H1 (cell line): ENCODE results near the gene KIAA1614. TPM values are rescaled to one million over a fixed set of nuclear protein-coding genes. Genes with fewer than 3 reads are reported as not detected.

ENCODE experiments used
- CTBP2 ChIP-seq: IDR thresholded peaks from 2 replicates; pipeline ENCODE4 v1.7.0; 2011; ENCODE audit warnings: borderline replicate concordance, mild to moderate bottlenecking, moderate library complexity, mixed read lengths, low read length; ENCODE audit not compliant: insufficient read depth, insufficient read length
- CTCF ChIP-seq, 3 experiments: IDR thresholded peaks; 1 replicate in 2 of 3; 2 replicates in 1 of 3; pipeline versions ENCODE4 v1.5.1 to v1.6.1; 2011; ENCODE audit warnings: low read length in 3 of 3, mild to moderate bottlenecking in 3 of 3, inconsistent platforms in 2 of 3, low read depth in 1 of 3, moderate library complexity in 1 of 3; ENCODE audit not compliant: insufficient read depth in 1 of 3; ENCODE audit errors: control extremely low read depth in 1 of 3
- EGR1 ChIP-seq: IDR thresholded peaks from 2 replicates; pipeline ENCODE4 v1.6.1; 2011; ENCODE audit warnings: low read depth, low read length, borderline replicate concordance
- EP300 ChIP-seq, 2 experiments: IDR thresholded peaks; 1 replicate in 1 of 2; 2 replicates in 1 of 2; pipeline ENCODE4 v1.6.1; 2011 to 2012; ENCODE audit warnings: low read depth in 2 of 2, low read length in 2 of 2, mild to moderate bottlenecking in 2 of 2, borderline replicate concordance in 1 of 2, inconsistent platforms in 1 of 2, moderate library complexity in 1 of 2
- SIX5 ChIP-seq: IDR thresholded peaks from 2 replicates; pipeline ENCODE4 v1.6.1; 2011; ENCODE audit warnings: mild to moderate bottlenecking, low read depth, low read length
- TBP ChIP-seq: IDR thresholded peaks from 2 replicates; pipeline ENCODE4 v1.6.1; 2011; ENCODE audit warnings: low read depth, low read length, improper control_type of control experiment
- polyA plus RNA-seq, 7 experiments: library from polyadenylated mRNA; depleted of rRNA in 3 of 7; stranded (reverse) in 5 of 7; unstranded in 2 of 7; fragments of >200 nt in 5 of 7; fragments of 200-250 nt in 2 of 7; gene quantifications; 1 replicate in 5 of 7; 2 replicates in 1 of 7; 4 replicates in 1 of 7; pipeline versions ENCODE4 v1.2.1 to v1.2.3, GENCODE V29; 2011 to 2013; ENCODE audit warnings: missing spikeins in 2 of 7, mixed read lengths in 2 of 7
- total RNA-seq: library from RNA; stranded (reverse); fragmentation: NEBNext Ultra II Directional; extraction: Animal tissue kit (Norgen Biotek cat#: 25700); gene quantifications from 2 replicates; pipeline ENCODE4 v1.2.1, GENCODE V29; 2021
- TF ChIP-seq, protein P1 (sequence below): IDR thresholded peaks from 2 replicates; pipeline ENCODE4 v1.6.1; 2012; ENCODE audit warnings: low read length, inconsistent platforms

KIAA1614 gene
- total and polyA plus RNA-seq, 2 of the 8 experiments (the other 6 are each of a cell fraction or from before 2014, with no cell fraction given), result 1.3 to 3.1 TPM

DNA sequence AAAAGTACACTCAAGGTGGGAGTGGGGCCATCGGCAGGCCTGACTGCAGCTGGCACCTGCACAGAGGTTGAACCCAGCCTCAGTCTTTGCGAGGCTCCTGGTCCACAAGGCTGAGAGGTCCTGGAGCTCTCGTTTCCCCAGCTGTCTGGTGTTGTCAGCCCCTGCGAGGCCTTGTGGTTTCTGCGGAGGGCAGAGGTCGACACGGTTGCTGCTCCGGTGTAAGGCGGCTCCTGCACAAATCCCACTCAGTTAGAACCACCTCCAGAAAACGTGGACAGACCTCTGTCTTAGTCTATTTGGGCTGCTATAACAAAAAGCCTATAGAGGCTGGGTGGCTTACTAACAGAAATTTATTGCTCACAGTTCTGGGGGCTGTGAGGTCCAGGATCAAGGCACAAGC, 5.8 kb downstream of the KIAA1614 start (continued):
- TF ChIP-seq, protein P1, sequence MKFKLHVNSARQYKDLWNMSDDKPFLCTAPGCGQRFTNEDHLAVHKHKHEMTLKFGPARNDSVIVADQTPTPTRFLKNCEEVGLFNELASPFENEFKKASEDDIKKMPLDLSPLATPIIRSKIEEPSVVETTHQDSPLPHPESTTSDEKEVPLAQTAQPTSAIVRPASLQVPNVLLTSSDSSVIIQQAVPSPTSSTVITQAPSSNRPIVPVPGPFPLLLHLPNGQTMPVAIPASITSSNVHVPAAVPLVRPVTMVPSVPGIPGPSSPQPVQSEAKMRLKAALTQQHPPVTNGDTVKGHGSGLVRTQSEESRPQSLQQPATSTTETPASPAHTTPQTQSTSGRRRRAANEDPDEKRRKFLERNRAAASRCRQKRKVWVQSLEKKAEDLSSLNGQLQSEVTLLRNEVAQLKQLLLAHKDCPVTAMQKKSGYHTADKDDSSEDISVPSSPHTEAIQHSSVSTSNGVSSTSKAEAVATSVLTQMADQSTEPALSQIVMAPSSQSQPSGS, result no peak
- no peak for TF ChIP-seq EP300 (IDR thresholded peaks at IDR 0.05; ENCODE audit: borderline replicate concordance in 1 of 2, low read depth in 2 of 2, low read length in 2 of 2)
- TF ChIP-seq CTBP2, result no peak
- no peak for TF ChIP-seq TBP
- no peak for TF ChIP-seq CTCF (IDR thresholded peaks at IDR 0.05; ENCODE audit: control extremely low read depth in 1 of 3, insufficient read depth in 1 of 3, low read depth in 1 of 3, low read length in 3 of 3)
- TF ChIP-seq EGR1, result no peak
- no peak for TF ChIP-seq SIX5
